Mammary epithelial cell (primary cell): Measurements from ENCODE around the gene NEK6.

Source experiments
- EZH2 ChIP-seq: IDR thresholded peaks from 2 replicates; pipeline ENCODE4 v1.6.1; 2012; ENCODE audit warnings: low read length, inconsistent platforms, borderline replicate concordance
- TF ChIP-seq, protein P1 (sequence below), 2 donors: IDR thresholded peaks in 1 of 2; conservative IDR thresholded peaks in 1 of 2; 2 replicates each; pipeline ENCODE4 v1.5.1; 2011 to 2012; ENCODE audit warnings: inconsistent platforms in 2 of 2, low read length in 2 of 2, mild to moderate bottlenecking in 2 of 2, control low read depth in 1 of 2, low read depth in 1 of 2; ENCODE audit not compliant: insufficient read depth in 1 of 2; ENCODE audit errors: extremely low read depth in 1 of 2

- TF ChIP-seq, protein P1, sequence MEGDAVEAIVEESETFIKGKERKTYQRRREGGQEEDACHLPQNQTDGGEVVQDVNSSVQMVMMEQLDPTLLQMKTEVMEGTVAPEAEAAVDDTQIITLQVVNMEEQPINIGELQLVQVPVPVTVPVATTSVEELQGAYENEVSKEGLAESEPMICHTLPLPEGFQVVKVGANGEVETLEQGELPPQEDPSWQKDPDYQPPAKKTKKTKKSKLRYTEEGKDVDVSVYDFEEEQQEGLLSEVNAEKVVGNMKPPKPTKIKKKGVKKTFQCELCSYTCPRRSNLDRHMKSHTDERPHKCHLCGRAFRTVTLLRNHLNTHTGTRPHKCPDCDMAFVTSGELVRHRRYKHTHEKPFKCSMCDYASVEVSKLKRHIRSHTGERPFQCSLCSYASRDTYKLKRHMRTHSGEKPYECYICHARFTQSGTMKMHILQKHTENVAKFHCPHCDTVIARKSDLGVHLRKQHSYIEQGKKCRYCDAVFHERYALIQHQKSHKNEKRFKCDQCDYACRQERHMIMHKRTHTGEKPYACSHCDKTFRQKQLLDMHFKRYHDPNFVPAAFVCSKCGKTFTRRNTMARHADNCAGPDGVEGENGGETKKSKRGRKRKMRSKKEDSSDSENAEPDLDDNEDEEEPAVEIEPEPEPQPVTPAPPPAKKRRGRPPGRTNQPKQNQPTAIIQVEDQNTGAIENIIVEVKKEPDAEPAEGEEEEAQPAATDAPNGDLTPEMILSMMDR (conservative IDR thresholded peaks at IDR 0.05 in 1 of 2, IDR thresholded peaks at IDR 0.05 in 1 of 2; ENCODE audit: extremely low read depth in 1 of 2, insufficient read depth in 1 of 2, low read depth in 1 of 2, low read length in 2 of 2): no peak
- TF ChIP-seq EZH2: no peak
Observed at GRCh38 chr9:124347206-124347967, 89.6 kb downstream of the NEK6 start.
